Hematopoietic multipotent progenitor cell (in vitro differentiated cells): ENCODE measurements around the gene OTULIN. TPM values are rescaled to one million over a fixed set of nuclear protein-coding genes. Genes with fewer than 3 reads are reported as not detected.

Source experiments
- DNase-seq, 3 donors: peaks; one replicate each; pipeline ENCODE4 v3.0.0-alpha.2; 2011 to 2015; ENCODE audit warnings: low read depth in 2 of 3, low spot score in 2 of 3
- total RNA-seq: library from RNA; depleted of rRNA; stranded (reverse); fragments of >200 nt; gene quantifications from one replicate; pipeline ENCODE4 v1.2.3, GENCODE V29; 2012

The OTULIN gene
- total RNA-seq, 1 donor = 21.8 TPM

DNA sequence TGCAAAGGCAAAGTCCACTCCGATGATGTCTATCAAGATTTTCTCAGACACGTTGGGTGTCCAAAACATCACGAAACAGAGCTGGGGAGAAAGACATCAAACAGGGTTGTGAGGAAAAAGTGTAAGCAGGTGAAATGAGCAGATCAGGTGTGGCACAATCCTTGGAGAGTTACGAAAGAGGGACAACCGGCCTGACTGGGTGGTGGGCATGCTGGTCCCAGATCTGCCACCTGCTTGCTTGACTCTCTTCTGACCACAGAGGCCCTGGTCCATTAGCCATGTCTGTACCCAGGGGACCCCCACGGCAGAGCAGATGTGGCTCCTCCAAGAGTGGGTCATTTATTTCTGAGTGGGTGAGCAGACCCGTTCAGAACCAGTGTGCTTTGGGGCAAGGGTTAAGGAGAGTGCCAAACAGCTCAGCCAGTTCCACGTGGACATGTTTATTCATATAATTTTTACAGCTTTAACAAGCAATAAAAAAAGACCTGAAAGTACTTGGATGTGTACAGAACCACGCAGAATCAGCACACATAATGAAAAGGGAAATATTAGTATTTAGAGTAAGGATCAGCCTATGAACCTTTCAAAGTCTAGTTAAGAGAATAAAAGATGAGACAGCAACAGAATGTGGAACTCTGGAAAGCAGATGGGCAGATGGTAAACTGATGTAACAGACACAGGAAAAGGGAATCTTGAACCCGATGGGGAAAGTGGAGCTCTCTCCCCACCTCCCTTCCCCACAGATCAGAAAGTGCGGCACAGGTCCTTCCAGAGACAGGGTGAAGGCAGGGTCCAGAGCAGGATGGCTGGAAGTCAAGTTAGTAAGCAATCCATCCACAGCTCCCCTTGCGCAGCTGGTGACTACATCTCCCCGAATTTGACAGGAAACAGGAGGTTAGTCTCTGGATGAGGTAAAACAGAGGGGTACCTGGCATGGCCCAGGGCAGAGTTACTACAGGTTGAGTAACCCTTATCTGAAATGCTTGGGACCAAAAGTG lies 52.5 kb downstream of the OTULIN start:
- no peak for DNase-seq

DNA sequence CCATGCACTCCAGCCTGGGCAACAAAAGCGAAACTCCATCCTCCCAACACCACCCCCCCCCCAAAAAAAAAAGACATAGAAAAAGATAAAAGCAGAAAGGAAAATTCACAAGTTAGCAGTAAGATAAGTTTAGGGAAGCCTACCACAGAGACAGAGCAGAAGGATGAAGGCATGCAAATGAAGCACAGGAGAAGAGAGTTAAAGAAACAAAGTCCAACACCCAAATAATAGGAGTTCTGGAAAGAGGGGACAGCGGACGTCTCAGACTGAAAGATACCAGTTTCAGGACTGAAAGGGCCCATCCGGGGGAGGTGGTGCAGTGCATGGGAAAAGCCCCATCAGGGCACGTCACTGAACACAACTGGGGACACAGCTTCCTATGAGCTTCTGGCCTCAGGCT lies 54.3 kb downstream of the OTULIN start:
- DNase-seq = no peak

- DNase-seq = no peak
These were observed 55.9 kb downstream of the OTULIN start for GRCh38 chr5:14720236-14720923.

- no peak for DNase-seq
These were observed 57.6 kb downstream of the OTULIN start for GRCh38 chr5:14721990-14722656.

DNA sequence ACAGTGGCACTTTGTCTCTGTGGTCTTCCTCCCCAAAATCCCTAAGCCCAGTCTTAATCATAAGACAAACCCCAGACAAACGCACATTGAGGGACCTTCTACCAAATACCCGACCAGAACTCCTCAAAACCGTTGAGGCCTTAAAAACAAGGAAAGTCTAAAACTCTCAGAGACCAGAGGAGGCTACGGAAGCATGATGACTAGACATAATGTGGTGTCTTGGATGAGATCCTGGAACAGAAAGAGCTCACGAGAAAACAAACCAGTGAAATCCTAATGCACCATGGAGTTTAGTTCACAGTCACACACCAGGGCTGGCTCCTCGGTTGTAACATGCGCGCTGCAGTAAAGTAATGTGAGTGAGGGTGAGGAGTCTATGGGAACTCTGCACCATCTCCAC lies 58.4 kb downstream of the OTULIN start:
- no peak for DNase-seq

GRCh38 chr5:14723701-14724132 lies 59.2 kb downstream of the OTULIN start:
- peak in 1 of 3 donors; percentile 36 for DNase-seq

DNA sequence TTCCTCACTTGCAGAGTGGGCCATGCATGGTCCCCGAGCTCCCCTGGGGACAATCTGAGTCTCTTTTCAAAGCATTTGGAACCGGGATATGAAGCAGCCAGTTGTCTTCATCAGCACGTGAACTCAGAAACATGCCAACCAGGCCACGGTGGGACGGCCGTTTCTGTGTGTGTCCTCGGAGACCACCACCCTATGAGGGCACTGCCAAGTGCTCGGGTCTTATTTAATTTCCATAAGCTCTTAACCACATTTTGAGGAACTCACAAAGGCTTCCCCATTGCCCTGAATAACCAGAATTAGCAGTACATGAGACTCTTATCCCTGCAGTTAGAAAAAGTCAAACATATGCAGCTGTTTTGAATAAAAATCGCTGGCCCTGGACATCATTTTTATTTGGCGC lies 60.1 kb downstream of the OTULIN start:
- DNase-seq = peak in 2 of 3 donors; percentile 35 to 78

DNA sequence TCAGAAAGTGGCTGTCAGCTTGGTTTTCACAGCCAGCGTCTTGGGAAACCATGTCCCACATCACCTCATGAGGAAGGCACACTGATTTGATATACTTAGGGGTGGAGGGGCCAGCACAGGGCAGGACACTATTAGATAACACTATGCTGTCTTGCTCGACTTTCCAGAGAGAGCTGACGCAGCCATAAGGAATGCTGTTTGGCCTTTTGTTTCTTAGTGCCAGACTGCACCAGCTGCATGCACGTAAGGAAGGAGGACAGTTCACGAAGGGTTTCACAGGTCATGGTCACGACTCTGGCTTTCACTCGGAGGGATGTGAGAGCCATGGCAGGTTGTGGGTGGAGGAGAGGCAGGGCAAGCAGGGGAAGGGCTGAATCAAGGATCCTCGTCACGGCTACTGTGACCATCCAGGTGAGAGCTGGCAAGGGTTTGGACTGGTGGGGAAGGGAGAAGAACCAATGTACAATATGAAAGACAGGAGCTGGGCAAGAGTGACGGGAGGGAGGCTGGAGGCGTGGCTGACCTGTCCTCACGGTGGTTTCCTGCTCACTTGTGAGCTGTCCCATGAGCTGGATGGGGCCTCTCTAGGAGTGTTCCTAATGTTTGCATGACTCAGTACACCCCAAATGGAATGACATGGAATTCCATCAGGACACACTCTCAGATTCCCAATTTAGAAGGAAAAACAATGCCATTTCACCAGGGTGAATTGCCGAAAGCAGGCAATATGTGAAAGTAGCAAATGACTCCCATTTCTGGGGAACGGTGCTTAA lies 61.7 kb downstream of the OTULIN start:
- DNase-seq = no peak

- DNase-seq = peak; percentile 58 to 81 (median 68)
These were observed 62.9 kb downstream of the OTULIN start for GRCh38 chr5:14727428-14727865.

GRCh38 chr5:14727928-14728458 lies 63.5 kb downstream of the OTULIN start:
- no peak for DNase-seq

- DNase-seq = no peak
These were observed 64.0 kb downstream of the OTULIN start for GRCh38 chr5:14728459-14728938.

- DNase-seq = no peak
These were observed 65.2 kb downstream of the OTULIN start for GRCh38 chr5:14729448-14730385.

DNA sequence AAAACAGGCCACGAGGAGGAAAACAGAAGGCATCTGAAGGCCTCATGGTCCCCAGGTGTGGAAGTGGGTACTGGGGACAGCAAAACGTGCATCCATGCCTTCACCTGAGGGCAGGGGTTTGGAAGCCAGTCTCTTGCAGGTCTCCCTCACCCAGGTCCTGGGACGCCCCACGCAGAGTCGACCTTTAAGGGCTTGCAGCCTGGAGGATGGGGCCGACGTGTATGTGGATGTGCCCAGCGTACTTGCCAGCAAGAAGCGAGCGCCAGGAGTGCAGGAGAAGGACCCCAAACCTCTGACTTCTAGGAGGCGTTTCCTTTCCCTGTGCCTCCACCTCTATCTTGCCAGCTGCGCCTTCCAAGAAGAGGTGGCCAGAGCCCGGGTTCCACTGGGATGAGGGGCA lies 65.9 kb downstream of the OTULIN start:
- no peak for DNase-seq

GRCh38 chr5:14730881-14731280 lies 66.4 kb downstream of the OTULIN start:
- DNase-seq = no peak

DNA sequence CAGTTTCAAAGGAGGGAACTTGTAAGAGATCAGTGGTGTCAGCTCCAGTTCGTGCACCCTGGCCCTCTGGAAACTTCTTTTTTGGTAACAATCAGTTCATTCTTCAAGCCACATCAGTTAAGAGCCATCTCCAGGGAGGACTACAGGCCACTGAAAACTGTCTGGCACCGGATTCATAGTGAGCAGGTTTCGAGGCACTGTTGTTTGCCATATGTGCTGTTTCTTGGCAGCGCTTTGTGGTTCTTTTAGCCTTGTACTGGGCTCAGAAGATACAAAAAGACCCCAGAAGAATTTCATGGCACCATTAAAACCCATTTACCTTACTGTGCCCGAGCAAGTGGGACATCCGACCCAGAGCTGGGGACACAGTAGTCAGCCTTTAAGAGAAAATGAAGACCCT lies 68.5 kb downstream of the OTULIN start:
- DNase-seq = no peak

DNA sequence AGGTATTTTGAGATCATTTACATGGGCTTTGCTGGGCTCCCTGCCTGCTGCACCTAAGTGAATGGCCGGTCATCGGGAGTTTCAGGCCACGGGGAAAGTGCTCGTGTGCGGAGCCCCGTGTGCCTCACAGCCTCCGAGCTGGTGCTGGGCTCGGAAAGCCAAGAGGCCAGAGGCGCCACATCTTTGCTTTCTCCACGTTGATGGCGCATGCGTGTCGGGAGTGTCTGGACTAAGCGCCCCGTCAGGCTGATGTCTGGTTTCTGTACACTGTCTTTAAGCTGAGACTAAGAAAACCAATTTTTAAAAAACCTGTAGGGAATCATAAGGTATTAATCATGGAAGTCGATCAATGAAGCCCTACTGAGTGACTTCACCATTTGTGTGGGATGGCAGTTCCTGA lies 69.1 kb downstream of the OTULIN start:
- no peak for DNase-seq

DNA sequence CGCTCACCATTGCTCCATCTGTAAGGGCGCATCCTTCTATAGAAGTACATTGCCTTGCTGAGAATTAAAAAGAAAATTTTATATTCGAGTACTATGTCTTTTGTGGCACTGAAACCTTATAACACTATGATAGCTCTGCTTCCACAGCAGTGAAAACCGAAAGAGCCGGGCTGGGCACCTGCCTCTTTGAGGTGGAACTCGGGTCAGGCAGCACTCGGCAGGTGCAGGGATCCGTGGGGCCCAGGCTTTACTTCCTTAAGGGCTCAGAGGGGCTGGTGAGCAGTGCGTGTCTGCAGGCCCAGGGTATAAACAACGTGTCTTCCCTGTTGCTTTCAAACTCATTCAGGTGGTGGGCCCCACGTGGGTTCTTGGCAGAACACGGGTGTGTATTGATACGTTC lies 69.9 kb downstream of the OTULIN start:
- no peak for DNase-seq

- no peak for DNase-seq
These were observed 71.4 kb downstream of the OTULIN start for GRCh38 chr5:14735944-14736343.

DNA sequence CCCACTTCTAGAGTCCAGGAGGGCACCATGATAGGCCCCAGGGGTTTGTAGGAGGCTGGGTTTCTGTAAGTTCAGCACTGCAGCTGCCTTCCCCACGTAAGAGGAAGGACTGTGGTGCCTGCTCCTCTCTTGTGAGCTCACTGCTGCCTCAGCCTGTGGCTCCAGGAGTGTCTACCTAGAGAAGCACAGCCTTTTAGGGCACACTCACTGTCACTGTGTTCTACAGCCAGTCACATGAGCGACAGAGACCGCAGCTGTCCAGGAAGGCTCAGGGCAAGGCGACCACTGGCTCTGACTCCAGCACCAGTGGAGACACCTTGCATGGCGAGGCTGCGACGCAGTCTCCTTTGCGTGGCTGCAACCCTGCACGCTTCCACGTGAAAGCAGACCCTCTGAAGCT lies 72.8 kb downstream of the OTULIN start:
- no peak for DNase-seq
